A549 treated with GW870086 at 1 μM for 4 hours (cell line): ENCODE results near the gene PPARA. TPM values are rescaled to one million over a fixed set of nuclear protein-coding genes. Genes with fewer than 3 reads are reported as not detected.

Experiments used
- total RNA-seq: library from RNA; stranded (reverse); fragments of 200-300 nt; extraction: Qiagen RNA extraction; gene quantifications from 5 replicates; pipeline ENCODE4 v1.2.3, GENCODE V29; 2022; ENCODE audit warnings: low read depth

Gene PPARA
- total RNA-seq = 1.0 to 2.0 TPM (median 1.7 TPM) in 5 replicates

DNA sequence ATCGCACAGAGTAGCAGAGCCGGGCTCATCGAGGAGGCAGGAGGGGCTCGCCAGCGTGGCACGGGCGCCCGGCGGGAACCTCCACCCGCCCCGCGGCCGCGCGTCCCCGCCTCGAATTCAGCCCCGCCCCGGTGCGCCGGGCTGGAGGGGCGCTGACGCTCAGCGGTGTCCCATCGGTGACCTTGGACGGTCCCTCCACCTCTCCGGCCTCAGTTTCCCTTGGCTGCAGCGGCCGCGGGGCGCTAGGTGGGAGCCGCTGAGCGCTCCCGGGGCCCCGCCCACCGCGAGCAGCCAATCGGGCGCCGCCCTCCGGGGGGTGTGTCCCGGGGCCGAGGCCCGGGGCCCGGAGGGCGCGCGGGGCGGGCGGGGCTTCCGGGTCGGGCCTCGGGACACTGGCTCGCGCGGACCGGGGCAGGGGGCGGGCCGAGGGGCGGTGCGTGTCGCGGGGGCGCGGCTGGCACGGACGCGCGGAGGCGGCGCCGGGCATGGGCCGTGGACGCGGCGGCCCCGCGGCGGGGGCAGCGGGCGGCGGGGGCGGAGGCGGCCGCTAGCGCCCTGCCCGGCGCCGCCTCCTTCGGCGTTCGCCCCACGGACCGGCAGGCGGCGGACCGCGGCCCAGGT, at the start of gene PPARA:
Gene PPARA, plus strand, starts transcription at position 493 of the 621 bp plus-strand sequence. CDS start 47,858 bp downstream, outside the sequence.

DNA sequence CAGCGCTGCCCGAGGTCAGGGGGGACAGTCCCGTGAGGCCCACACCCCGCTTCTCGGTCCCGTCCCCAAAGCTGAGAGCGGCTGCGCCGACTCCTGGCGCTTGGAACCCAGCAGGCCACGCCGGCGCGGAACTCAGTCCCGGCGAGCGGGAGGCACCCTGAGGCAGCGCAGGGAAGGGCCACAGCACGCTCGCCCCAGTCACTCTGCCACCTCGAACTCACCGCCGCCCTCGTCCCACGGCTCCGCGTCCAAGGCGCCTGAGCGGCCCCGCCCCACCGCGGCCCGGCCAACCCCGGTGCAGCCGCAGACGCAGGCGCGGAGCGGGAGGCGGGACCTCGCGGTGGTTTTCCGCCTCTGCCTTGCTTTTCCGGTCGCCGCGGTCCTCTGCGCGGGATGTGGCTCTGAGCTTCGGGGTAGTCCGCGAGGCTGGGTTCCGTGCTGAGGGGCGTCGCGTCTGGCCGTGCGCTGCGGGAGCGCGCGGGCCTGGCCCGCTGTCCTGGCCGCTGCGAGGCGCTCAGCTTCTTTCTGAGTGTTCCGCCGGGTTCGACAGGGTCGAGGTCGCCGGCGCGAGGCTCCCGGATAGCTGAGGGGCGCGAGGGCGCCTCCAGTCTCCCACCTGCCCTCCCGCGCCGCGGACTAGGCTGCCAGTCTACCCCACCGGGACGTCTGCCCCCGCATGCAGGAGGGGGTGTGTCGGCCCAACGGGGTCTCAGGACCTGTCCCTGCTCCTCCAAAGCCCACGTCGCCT, 99.9 kb downstream of the PPARA start, which contains the start of gene CDPF1:
Gene CDPF1, minus strand, starts transcription at position 259 of the 748 bp plus-strand sequence. CDS start 2,009 bp downstream, outside the sequence.

DNA sequence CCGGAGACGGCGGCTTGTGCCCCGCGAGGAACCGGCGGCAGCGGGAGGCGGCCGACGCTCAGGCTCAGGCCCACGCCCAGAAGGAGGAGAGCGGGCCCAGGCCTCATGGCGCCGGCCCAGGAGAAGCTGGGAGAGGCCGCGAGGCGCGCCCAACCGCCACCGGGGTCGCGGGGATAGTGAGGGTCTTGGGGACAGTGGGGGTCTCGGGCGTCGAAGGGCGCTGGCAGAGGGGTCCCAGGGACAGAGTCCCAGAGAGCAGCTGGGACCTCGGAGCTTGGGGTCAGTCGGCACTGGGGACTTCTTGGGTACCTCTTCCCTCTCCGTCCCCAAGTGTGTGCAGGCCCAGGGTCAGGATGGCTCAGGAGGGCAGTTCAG, 112.9 kb downstream of the PPARA start, which contains the start of gene PKDREJ:
Gene PKDREJ, minus strand, starts transcription at position 128 of the 375 bp plus-strand sequence. Its CDS starts 21 bp downstream, at position 107.

GRCh38 chr22:46267431-46268279, 117.3 kb downstream of the PPARA start, which contains the start of gene TTC38:
TTC38 (plus strand) TSS chr22:46268008; CDS start chr22:46268040, 32 bp downstream.

Other genes with a start within 250 kb of the PPARA start
- 63.4 to 88.8 TPM (median 78.6 TPM) in 5 replicates for gene WNT7B, start 173.4 kb upstream of the PPARA start, total RNA-seq
- gene CDPF1, start 99.8 kb downstream of the PPARA start, total RNA-seq = 7.5 to 11.9 TPM (median 8.6 TPM) in 5 replicates
- gene PKDREJ, start 112.8 kb downstream of the PPARA start, total RNA-seq = not detected in 5 replicates
- gene TTC38, start 117.5 kb downstream of the PPARA start, total RNA-seq = 10.3 to 16.4 TPM (median 12.4 TPM) in 5 replicates
- gene GTSE1, start 146.3 kb downstream of the PPARA start, total RNA-seq = 27.2 to 36.3 TPM (median 31.4 TPM) in 5 replicates
- 34.6 to 41.3 TPM (median 39.1 TPM) in 5 replicates for gene TRMU, start 185.2 kb downstream of the PPARA start, total RNA-seq